Measurements from ENCODE around the gene MEGF6. TPM values are rescaled to one million over a fixed set of nuclear protein-coding genes. Genes with fewer than 3 reads are reported as not detected.
A peak's percentile ranks its signal among the peaks of the same experiment; 100 is the strongest.

MEGF6 gene
- total and polyA plus RNA-seq, 2 of the 8 experiments (the other 6 are each of a cell fraction or from before 2014, with no cell fraction given) = 4.1 to 14.8 TPM

DNA sequence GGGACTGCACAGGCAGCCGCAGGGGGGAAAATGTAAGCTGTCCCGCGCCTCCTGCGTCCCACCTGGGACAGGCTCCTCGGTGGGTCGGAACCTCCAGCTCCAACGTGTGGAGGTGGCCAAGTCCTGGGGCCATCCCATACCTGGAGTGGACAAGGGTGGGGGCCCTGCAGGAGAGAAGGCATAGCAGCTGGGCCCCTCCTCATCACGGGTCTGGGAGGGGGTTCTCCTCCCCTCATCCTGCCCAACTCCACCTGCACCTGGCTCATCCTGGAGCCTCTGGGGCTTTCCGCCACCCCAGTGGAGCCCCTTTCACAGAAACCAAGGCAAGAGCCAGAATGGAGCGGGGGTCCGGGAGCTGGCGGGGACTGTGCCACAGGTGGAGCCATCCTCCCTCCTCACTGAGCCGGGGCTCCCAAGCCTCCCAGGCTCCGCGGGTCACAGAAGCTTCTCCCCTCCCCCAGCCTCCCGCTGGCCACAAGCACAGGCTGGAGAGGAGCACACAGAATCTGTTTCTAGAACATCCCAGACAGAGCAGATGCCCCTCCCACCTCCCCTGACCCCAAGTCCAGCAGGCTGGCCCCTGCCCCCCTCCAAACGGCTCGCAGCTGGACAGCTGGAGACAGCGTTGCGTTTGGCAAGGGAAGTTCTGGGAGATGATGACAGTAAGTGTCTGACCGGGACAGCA, 65.8 kb downstream of the MEGF6 start:
- peaks cover 0 to 17% (median 4%) of the 10 kb centered on the region in 4 experiments; a peak in 5 of 7 replicates for H3K4me1 ChIP-seq (replicated peaks in 1 of 4; ENCODE audit: control insufficient read depth in 3 of 4, insufficient read depth in 4 of 4, low read length in 3 of 4)
- no peak overlapping the region for H3K18ac ChIP-seq (ENCODE audit: extremely low read depth, low read length)
- H3K27me3 ChIP-seq (replicated peaks in 1 of 4; ENCODE audit: control insufficient read depth in 3 of 4, extremely low read depth in 1 of 4, insufficient read depth in 3 of 4, low read length in 3 of 4) = peaks cover 0 to 2% (median 0%) of the 10 kb centered on the region in 4 experiments; a peak in 1 of 7 replicates
- H2BK12ac ChIP-seq (ENCODE audit: low read depth, low read length) = no peak overlapping the region
- ChIA-PET CTCF (ENCODE audit: partially characterized antibody) (interaction anchor here (0.6 to 1.8 kb wide), 14 partner anchors 12 to 129 kb away, joined by 3 to 7 read pairs (median 4); no protein-coding TSS in a partner anchor), POLR2A (ENCODE audit: partially characterized antibody) (interaction anchor here (0.6 to 0.9 kb wide), 2 partner anchors 12 to 91 kb away, joined by 3 read pairs; no protein-coding TSS in a partner anchor)
- H3K23me2 ChIP-seq (ENCODE audit: low read depth, low read length) = no peaks in the 10 kb centered on the region
- no peak overlapping the region for H3K27ac ChIP-seq (ENCODE audit: low read depth, low read length)
- no peak overlapping the region for H4K5ac ChIP-seq (ENCODE audit: insufficient read length, low read depth, low read length)
- H3K9ac ChIP-seq (replicated peaks in 1 of 4; ENCODE audit: extremely low read depth in 1 of 4, low read depth in 3 of 4, low read length in 3 of 4) = no peak overlapping the region
- H2BK120ac ChIP-seq (replicated peaks; ENCODE audit: low read depth, low read length) = no peak overlapping the region
- H4K8ac ChIP-seq (ENCODE audit: extremely low read depth, insufficient read depth, low read length) = peak overlapping the region; percentile 79
- no peak overlapping the region for H3K4me3 ChIP-seq (ENCODE audit: extremely low read depth in 1 of 4, insufficient read depth in 2 of 4, low read depth in 3 of 4, low read length in 4 of 4)
- no peaks in the 10 kb centered on the region for H3K9me3 ChIP-seq (ENCODE audit: insufficient read depth in 2 of 2, low read depth in 1 of 2, low read length in 1 of 2)
- no peak overlapping the region for H2BK20ac ChIP-seq (ENCODE audit: low read length)
- no peak overlapping the region for H2AK5ac ChIP-seq (ENCODE audit: low read depth, low read length)
- peaks cover 2 to 7% of the 10 kb centered on the region in 2 experiments for H4K20me1 ChIP-seq (replicated peaks in 1 of 2; ENCODE audit: control insufficient read depth in 1 of 2, insufficient read depth in 2 of 2, low read length in 2 of 2)
- no peaks in the 10 kb centered on the region; the same call in 1 of the 2 replicates for H3K79me1 ChIP-seq (ENCODE audit: low read depth, low read length)
- no peak overlapping the region for H3K56ac ChIP-seq (replicated peaks; ENCODE audit: insufficient read length, low read depth, low read length)
- TF ChIP-seq GABPA (IDR thresholded peaks at IDR 0.05; ENCODE audit: borderline replicate concordance, insufficient read depth, low read length) (peak; percentile 61; the same call in 1 of the 2 replicates), JUND (IDR thresholded peaks at IDR 0.05; ENCODE audit: low read length) (no peak)
- H3K79me2 ChIP-seq (ENCODE audit: control insufficient read depth in 1 of 2, insufficient read depth in 2 of 2, low read length in 2 of 2) = no peaks in the 10 kb centered on the region
- no peaks in the 10 kb centered on the region for H3K36me3 ChIP-seq (ENCODE audit: control insufficient read depth in 2 of 4, insufficient read depth in 4 of 4, low read length in 3 of 4)
- no peak overlapping the region for H4K91ac ChIP-seq (replicated peaks; ENCODE audit: insufficient read length, low read length)
- H3K23ac ChIP-seq (ENCODE audit: insufficient read length) = no peak overlapping the region
- DNase-seq (ENCODE audit: low read depth in 1 of 2, low spot score in 2 of 2) (no peak), FAIRE-seq (no peak)
- no peak overlapping the region for H3K4me2 ChIP-seq (ENCODE audit: insufficient read depth in 1 of 2, low read depth in 2 of 2, low read length in 2 of 2)
- no peak overlapping the region for H2AFZ ChIP-seq (ENCODE audit: low read length)
- no peak overlapping the region for H3K4ac ChIP-seq (replicated peaks; ENCODE audit: insufficient read length, low read depth, low read length)
- 85% methylated on average over 13 of the region's 21 CpGs; no CpG with 5 or more reads in 1 of the 2 experiments for WGBS, 2 experiments (ENCODE audit: extremely low coverage in 1 of 2, insufficient coverage in 1 of 2, insufficient read length in 1 of 2, insufficient replicate concordance in 2 of 2, low coverage in 1 of 2, low lambda C conversion rate in 2 of 2, missing lambda C conversion rate in 1 of 2)
- no peak overlapping the region for H2BK5ac ChIP-seq (ENCODE audit: low read depth, low read length)
- H2BK15ac ChIP-seq (ENCODE audit: low read length) = no peak overlapping the region
- no peak overlapping the region for H3K14ac ChIP-seq (ENCODE audit: insufficient read length)

Data from H1 (cell line).